BE2C (cell line): ENCODE results near the gene SPSB4.

Experiments
- DNase-seq: peaks from one replicate; pipeline ENCODE4 v3.0.0-alpha.2; 2020
- H3K27me3 ChIP-seq: fragments of 250-450 bp; sonication (Bioruptor Pico); 2 replicates; pipeline ENCODE4 v1.5.1; 2020; ENCODE audit warnings: mild to moderate bottlenecking
- H3K36me3 ChIP-seq: fragments of 250-450 bp; sonication (Bioruptor Pico); 2 replicates; pipeline ENCODE4 v1.5.1; 2020; ENCODE audit warnings: mild to moderate bottlenecking
- H3K4me1 ChIP-seq: fragments of 250-450 bp; sonication (Bioruptor Pico); 2 replicates; pipeline ENCODE4 v1.5.1; 2020
- H3K4me3 ChIP-seq: 2 replicates; pipeline ENCODE4 v1.5.1; 2011; ENCODE audit warnings: low read depth, low read length
- H3K9me3 ChIP-seq: fragments of 250-450 bp; sonication (Bioruptor Pico); 2 replicates; pipeline ENCODE4 v1.5.1; 2020
- CTCF ChIP-seq: IDR thresholded peaks from 2 replicates; pipeline ENCODE4 v1.5.1; 2012; ENCODE audit warnings: mild to moderate bottlenecking, low read depth, low read length

Gene SPSB4

GRCh38 chr3:141076797-141077571, 25.8 kb downstream of the SPSB4 start:
- peak; percentile 56 for DNase-seq
- Histone ChIP-seq H3K9me3 (no peaks in the 10 kb centered on the region), H3K36me3 (peaks cover 11% of the 10 kb centered on the region), H3K4me1 (peaks cover 50% of the 10 kb centered on the region), H3K27me3 (no peaks in the 10 kb centered on the region), H3K4me3 (peak overlapping the region; percentile 9; the same call in 1 of the 2 replicates)
- 0 out of 2 replicates have a peak, but pooled peaks have one; percentile 5 for TF ChIP-seq CTCF

GRCh38 chr3:141077631-141078030, 26.5 kb downstream of the SPSB4 start:
- no peak overlapping the region for H3K4me3 ChIP-seq
- H3K9me3 ChIP-seq: no peaks in the 10 kb centered on the region
- TF ChIP-seq CTCF: no peak
- peaks cover 9% of the 10 kb centered on the region for H3K36me3 ChIP-seq
- peaks cover 52% of the 10 kb centered on the region for H3K4me1 ChIP-seq
- no peaks in the 10 kb centered on the region for H3K27me3 ChIP-seq
- no peak for DNase-seq

- Histone ChIP-seq H3K36me3 (peaks cover 9% of the 10 kb centered on the region), H3K4me1 (peaks cover 52% of the 10 kb centered on the region), H3K4me3 (no peak overlapping the region), H3K9me3 (no peaks in the 10 kb centered on the region), H3K27me3 (no peaks in the 10 kb centered on the region)
- no peak for DNase-seq
- TF ChIP-seq CTCF: no peak
Measured at GRCh38 chr3:141078200-141078599, 27.1 kb downstream of the SPSB4 start.

GRCh38 chr3:141080431-141080830, 29.3 kb downstream of the SPSB4 start:
- Histone ChIP-seq H3K36me3 (peaks cover 9% of the 10 kb centered on the region; the same call in 1 of the 2 replicates), H3K9me3 (no peaks in the 10 kb centered on the region), H3K4me1 (peaks cover 63% of the 10 kb centered on the region), H3K27me3 (no peaks in the 10 kb centered on the region), H3K4me3 (no peak overlapping the region)
- no peak for TF ChIP-seq CTCF
- DNase-seq: no peak

- peaks cover 67% of the 10 kb centered on the region for H3K4me1 ChIP-seq
- no peaks in the 10 kb centered on the region for H3K9me3 ChIP-seq
- DNase-seq: no peak
- no peaks in the 10 kb centered on the region for H3K27me3 ChIP-seq
- no peak overlapping the region for H3K4me3 ChIP-seq
- H3K36me3 ChIP-seq: peaks cover 9% of the 10 kb centered on the region; the same call in 1 of the 2 replicates
- TF ChIP-seq CTCF: no peak
Measured at GRCh38 chr3:141081141-141081795, 30.1 kb downstream of the SPSB4 start.

- Histone ChIP-seq H3K4me3 (no peak overlapping the region), H3K9me3 (no peaks in the 10 kb centered on the region), H3K36me3 (peaks cover 9% of the 10 kb centered on the region; the same call in 1 of the 2 replicates), H3K4me1 (peaks cover 67% of the 10 kb centered on the region), H3K27me3 (no peaks in the 10 kb centered on the region)
- no peak for TF ChIP-seq CTCF
- DNase-seq: no peak
Measured at GRCh38 chr3:141082064-141082463, 30.9 kb downstream of the SPSB4 start.
